GM21528 (cell line): Measurements from ENCODE around the gene PDE4B.
"Not testable (repeated sequence)": the region's sequence is repeated elsewhere in the genome, so short reads cannot be mapped to it uniquely, and the experiment has no call there.

Experiments
- ATAC-seq: cut with Tn5 transposase; IDR thresholded peaks from one replicate; pipeline ENCODE4 v1.9.1; 2021; ENCODE audit warnings: mild to moderate bottlenecking, moderate library complexity; ENCODE audit not compliant: unreplicated experiment, low FRiP score

PDE4B gene

GRCh38 chr1:66043186-66043585, 250.5 kb downstream of the PDE4B start:
- no peak for ATAC-seq

GRCh38 chr1:66044912-66045311, 252.2 kb downstream of the PDE4B start:
- ATAC-seq: no peak

DNA sequence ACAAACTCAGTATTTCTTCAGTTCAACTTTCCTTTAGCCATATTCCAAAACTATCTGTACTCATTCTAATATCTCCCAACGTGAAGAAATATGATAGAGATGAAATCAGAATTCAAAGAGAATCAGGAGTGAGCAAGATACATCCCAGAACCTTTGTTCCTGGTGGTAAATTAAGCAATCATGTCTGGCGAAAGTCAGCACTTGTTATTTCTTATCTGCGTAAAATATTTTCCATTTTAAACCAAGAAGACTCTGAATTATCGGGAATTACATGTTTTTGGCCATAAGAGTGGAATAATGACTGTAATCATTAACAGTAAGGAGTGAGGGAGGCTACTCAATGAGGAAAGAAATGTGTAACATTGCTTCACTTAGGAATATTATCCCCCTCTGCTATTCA, 253.7 kb downstream of the PDE4B start:
- ATAC-seq: no peak

DNA sequence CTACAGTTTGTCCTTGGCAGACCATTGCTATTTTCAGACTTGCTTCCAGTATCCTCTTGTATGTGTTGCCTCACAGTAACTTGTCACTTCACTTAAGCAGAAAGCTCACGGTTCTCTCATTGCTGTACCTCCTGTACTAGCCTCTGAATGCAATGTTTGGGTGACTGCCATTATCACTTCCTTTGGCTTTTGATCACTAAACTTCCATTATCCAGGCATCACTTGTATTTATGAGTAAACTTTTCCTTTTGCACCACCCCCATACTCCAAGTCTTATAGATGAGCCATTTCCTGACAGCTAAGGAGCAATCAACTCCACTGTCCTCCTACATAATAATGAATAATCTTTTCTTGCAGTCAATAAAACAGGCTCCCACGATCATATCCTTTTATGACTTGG, 255.3 kb downstream of the PDE4B start:
- no peak for ATAC-seq

GRCh38 chr1:66050123-66050522, 257.4 kb downstream of the PDE4B start:
- no peak for ATAC-seq

DNA sequence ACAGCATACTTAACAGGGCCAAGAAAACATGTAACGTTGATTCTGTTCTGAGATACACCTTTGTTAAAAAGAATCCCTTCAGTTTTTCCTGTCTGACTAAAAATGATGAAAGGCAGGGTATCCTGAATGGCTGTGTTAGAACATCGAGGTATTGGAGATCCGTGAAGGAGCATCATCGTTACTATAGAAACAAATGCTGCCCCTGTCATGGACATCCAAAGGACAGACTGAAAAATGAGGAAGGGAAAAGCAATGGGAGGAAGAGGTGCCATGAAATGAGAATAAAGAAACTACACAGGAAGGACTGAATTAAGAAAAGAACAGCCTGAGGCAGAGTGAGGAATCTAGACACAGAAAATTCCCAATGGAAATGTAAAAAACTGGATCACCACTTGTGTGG, 257.9 kb downstream of the PDE4B start:
- ATAC-seq: no peak

DNA sequence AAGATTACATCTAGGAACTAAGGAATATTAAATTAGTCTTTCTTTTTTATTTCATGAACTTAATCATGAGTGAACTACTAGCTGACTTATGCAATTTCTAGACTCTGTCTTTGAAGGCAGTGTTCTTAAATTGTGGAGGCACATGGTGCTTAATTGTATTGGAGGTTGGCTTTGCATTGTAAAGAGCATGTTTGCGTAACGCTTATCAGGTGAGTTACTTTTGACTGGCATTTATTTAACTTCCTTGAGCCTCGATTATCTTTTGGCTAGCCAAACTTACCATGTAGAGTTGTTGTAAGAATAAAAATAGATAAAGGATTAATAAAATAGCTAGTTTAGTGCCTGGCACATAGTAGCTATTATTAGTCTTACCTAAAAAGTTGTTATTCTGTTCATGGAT, 262.4 kb downstream of the PDE4B start:
- ATAC-seq: no peak

- ATAC-seq: not testable (repeated sequence)
Observed at GRCh38 chr1:66057448-66057847, 264.8 kb downstream of the PDE4B start.

DNA sequence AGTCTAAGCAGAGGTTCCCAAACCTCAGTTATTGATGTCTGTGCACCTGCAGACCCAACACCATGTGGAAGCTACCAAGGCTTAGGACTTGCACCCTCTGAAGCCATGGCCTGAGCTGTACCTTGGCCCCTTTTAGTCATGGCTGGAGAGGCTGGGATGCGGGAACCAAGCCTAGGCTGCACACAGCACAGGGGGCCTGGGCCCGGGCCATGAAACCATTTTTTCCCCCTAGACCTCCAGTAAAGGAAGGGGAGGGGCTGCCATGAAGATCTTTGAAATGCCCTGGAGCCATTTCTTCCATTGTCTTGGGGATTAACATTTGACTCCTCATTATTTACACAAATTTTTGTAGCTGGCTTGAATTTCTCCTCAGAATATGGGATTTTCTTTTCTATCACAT, 265.9 kb downstream of the PDE4B start:
- ATAC-seq: no peak

DNA sequence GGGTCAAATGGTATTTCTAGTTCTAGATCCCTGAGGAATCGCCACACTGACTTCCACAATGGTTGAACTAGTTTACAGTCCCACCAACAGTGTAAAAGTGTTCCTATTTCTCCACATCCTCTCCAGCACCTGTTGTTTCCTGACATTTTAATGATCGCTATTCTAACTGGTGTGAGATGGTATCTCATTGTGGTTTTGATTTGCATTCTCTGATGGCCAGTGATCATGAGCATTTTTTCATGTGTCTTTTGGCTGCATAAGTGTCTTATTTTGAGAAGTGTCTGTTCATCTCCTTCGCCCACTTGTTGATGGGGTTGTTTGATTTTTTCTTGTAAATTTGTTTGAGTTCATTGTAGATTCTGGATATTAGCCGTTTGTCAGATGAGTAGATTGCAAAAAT, 274.5 kb downstream of the PDE4B start:
- not testable (repeated sequence) for ATAC-seq

DNA sequence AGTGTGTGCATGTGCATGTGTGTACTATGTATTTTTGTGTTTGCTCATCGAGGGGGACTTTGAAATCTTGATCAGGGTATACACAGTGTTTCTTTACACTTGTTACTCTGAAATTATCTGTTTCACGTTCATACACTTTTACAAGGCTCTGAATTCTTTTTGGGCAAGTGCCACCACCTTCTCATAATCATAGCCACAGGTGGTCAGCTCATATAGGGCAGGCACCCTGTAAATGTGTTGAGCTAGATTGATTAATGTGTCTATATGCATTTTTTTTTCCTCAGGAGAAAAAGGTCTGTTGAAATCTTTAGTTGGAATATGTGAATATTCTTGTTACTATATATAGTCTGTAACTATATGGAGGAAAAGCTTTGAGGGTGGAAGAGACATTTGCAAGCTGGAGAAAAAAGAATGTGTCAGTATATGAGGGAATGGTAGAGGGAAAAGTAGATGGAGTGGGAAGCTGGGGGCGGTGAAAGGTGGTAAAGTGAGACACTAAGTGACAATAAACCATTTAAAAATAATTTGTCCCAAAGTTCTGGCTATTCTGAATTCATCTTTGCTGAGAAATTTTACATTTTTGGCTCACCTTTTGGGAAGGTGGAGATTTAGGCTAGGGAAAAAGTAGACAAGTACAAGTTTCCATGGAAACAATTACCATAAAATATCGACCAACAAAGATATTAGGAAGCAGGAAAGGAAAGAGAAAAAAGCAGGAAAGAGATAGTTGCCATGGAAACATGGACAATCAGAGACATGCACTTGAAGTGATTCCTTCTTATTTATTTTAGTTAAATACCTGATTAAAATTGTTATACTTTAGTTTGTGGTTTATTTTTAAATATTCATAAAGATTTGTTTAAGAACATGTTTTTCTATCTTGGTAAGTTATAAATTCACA, 277.5 kb downstream of the PDE4B start:
- ATAC-seq: no peak

- ATAC-seq: no peak
Observed at GRCh38 chr1:66073388-66073787, 280.7 kb downstream of the PDE4B start.

DNA sequence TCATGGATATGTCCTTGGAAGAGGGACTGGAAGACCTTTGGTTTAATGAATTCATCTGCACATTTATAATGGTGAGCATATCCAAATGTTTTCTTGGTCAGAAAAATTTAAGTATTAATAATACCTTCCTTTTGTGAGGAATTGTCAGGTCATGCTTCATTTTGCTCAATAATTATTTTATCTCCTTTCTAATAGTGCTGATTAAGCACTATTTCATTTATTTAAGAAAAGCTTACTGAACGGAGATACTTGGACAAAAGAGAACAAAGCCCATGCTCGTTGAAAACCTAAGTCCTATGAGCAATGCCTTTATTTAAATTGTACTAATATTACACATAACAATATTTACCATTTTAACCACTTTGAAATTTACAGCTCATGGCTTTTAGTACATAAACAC, 281.5 kb downstream of the PDE4B start:
- no peak for ATAC-seq

DNA sequence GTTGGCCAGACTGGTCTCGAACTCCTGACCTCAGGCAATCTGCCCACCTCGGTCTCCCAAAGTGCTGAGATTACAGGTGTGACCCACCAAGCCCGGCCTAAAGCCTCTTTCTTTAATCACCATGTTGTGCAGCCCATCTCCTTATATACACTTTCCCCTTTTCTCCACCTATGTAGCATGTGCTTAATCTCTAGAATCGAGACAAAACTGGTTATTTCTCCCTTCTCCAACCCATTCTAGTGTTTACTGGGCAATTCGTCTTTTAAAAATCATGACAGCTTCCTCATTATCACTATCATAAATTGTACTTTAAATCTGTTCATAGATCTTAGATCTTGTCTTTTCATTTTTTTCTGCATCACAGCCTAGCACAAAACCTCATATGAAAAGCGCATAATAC, 285.7 kb downstream of the PDE4B start:
- ATAC-seq: no peak

GRCh38 chr1:66083003-66083402, 290.3 kb downstream of the PDE4B start:
- ATAC-seq: no peak

- ATAC-seq: no peak
Observed at GRCh38 chr1:66084442-66084841, 291.7 kb downstream of the PDE4B start.

GRCh38 chr1:66085600-66085999, 292.9 kb downstream of the PDE4B start:
- ATAC-seq: no peak

GRCh38 chr1:66088787-66089186, 296.1 kb downstream of the PDE4B start:
- no peak for ATAC-seq

GRCh38 chr1:66090859-66091457, 298.3 kb downstream of the PDE4B start:
- no peak for ATAC-seq

GRCh38 chr1:66095190-66095589, 302.5 kb downstream of the PDE4B start:
- ATAC-seq: no peak

- not testable (repeated sequence) for ATAC-seq
Observed at GRCh38 chr1:66100959-66101358, 308.3 kb downstream of the PDE4B start.

- ATAC-seq: not testable (repeated sequence)
Observed at GRCh38 chr1:66104076-66104475, 311.4 kb downstream of the PDE4B start.
